ENCODE data around the gene CBFA2T3.

CBFA2T3 gene

DNA sequence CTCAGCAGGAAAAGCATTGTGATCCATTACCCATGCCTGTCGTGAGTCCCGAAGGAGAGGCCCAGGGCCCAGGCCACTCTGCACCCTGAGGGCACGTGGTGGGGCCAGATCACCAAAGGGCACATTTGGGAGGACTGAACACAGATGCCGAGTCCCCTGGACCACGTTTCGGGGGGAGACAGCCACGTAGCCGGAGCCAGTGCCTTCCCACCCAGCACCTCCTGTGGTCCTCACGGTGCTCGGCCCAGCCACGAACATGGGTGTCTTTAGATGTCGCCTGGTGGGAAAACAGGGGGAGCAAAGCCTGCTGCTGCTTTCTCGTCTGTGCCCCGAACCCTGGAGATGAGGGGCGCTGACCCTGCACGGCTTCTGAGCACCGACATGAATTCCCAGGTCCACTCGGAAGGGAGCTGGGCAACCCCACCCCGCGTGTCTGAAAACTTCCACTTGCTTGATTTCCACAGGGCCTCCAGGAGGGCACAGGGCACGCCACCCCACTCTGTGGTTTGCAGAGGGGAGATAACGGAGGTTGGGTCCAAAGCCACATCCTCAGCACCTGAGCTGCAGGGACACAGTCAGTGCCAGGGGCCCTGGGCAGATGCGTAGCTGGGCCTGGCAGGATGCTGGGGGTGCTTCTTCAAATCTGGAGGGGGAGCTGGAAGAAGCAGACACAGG is 14.4 kb downstream of the CBFA2T3 start:
- DNase-seq (peak; percentile 82), ATAC-seq (ENCODE audit: insufficient read depth, low read depth) (peak; percentile 94)
- Histone ChIP-seq H3K4me1 (ENCODE audit: insufficient read depth, low read length) (peaks cover 18% of the 10 kb centered on the region), H3K4me3 (ENCODE audit: low read depth in 1 of 2, low read length in 2 of 2) (no peak overlapping the region), H3K36me3 (ENCODE audit: insufficient read depth, low read length) (no peaks in the 10 kb centered on the region), H3K27ac (ENCODE audit: low read length) (peak overlapping the region; percentile 21; the same call in 1 of the 2 replicates), H3K79me2 (ENCODE audit: insufficient read depth, low read length) (no peaks in the 10 kb centered on the region), H3K9ac (ENCODE audit: low read depth, low read length) (no peak overlapping the region), H3K9me3 (ENCODE audit: insufficient read depth, low read length, severe bottlenecking) (no peaks in the 10 kb centered on the region), H4K20me1 (ENCODE audit: insufficient read depth, low read length) (peaks cover 2% of the 10 kb centered on the region; the same call in 1 of the 2 replicates), H3K27me3 (ENCODE audit: insufficient read depth, low read length, poor library complexity) (no peaks in the 10 kb centered on the region), H2AFZ (ENCODE audit: low read depth, low read length) (no peak overlapping the region), H3K4me2 (ENCODE audit: insufficient read depth, low read length) (no peak overlapping the region; the same call in 1 of the 2 replicates)
- TF ChIP-seq, protein P1, sequence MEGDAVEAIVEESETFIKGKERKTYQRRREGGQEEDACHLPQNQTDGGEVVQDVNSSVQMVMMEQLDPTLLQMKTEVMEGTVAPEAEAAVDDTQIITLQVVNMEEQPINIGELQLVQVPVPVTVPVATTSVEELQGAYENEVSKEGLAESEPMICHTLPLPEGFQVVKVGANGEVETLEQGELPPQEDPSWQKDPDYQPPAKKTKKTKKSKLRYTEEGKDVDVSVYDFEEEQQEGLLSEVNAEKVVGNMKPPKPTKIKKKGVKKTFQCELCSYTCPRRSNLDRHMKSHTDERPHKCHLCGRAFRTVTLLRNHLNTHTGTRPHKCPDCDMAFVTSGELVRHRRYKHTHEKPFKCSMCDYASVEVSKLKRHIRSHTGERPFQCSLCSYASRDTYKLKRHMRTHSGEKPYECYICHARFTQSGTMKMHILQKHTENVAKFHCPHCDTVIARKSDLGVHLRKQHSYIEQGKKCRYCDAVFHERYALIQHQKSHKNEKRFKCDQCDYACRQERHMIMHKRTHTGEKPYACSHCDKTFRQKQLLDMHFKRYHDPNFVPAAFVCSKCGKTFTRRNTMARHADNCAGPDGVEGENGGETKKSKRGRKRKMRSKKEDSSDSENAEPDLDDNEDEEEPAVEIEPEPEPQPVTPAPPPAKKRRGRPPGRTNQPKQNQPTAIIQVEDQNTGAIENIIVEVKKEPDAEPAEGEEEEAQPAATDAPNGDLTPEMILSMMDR (IDR thresholded peaks at IDR 0.05; ENCODE audit: borderline replicate concordance, extremely low read depth, low read length, poor library complexity, severe bottlenecking) = no peak
- TF ChIP-seq EZH2 (IDR thresholded peaks at IDR 0.05; ENCODE audit: borderline replicate concordance, low read depth, low read length, severe bottlenecking) = no peak

DNA sequence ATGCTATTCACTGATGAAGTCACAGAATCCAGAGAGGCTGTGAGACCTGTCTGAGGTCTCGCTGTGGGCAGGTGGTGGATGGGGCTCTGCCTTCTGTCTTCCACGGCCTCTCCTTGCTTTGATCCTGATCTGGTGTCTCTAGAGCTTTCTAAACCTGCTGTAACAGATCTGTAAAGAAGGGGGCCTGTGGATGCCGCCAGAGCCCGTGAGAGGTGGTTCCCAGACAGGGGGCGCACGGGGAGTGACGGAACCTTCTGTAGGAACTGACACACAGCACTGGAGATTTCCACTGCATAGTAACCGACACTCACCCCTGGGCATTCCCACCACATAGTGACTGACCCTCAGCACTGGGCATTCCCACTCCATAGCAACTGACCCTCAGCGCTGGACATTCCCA is 16.0 kb downstream of the CBFA2T3 start:
- peaks cover 2% of the 10 kb centered on the region; the same call in 1 of the 2 replicates for H4K20me1 ChIP-seq (ENCODE audit: insufficient read depth, low read length)
- H2AFZ ChIP-seq (ENCODE audit: low read depth, low read length) = no peak overlapping the region
- peaks cover 18% of the 10 kb centered on the region for H3K4me1 ChIP-seq (ENCODE audit: insufficient read depth, low read length)
- H3K79me2 ChIP-seq (ENCODE audit: insufficient read depth, low read length) = no peaks in the 10 kb centered on the region
- TF ChIP-seq, protein P1 (IDR thresholded peaks at IDR 0.05; ENCODE audit: borderline replicate concordance, extremely low read depth, low read length, poor library complexity, severe bottlenecking) = no peak
- no peak for TF ChIP-seq EZH2 (IDR thresholded peaks at IDR 0.05; ENCODE audit: borderline replicate concordance, low read depth, low read length, severe bottlenecking)
- no peak overlapping the region for H3K27ac ChIP-seq (ENCODE audit: low read length)
- no peak overlapping the region for H3K9ac ChIP-seq (ENCODE audit: low read depth, low read length)
- H3K27me3 ChIP-seq (ENCODE audit: insufficient read depth, low read length, poor library complexity) = no peaks in the 10 kb centered on the region
- no peak overlapping the region for H3K4me2 ChIP-seq (ENCODE audit: insufficient read depth, low read length)
- DNase-seq = no peak
- H3K4me3 ChIP-seq (ENCODE audit: low read depth in 1 of 2, low read length in 2 of 2) = no peak overlapping the region
- no peak for ATAC-seq (ENCODE audit: insufficient read depth, low read depth)
- no peaks in the 10 kb centered on the region for H3K36me3 ChIP-seq (ENCODE audit: insufficient read depth, low read length)
- no peaks in the 10 kb centered on the region for H3K9me3 ChIP-seq (ENCODE audit: insufficient read depth, low read length, severe bottlenecking)

DNA sequence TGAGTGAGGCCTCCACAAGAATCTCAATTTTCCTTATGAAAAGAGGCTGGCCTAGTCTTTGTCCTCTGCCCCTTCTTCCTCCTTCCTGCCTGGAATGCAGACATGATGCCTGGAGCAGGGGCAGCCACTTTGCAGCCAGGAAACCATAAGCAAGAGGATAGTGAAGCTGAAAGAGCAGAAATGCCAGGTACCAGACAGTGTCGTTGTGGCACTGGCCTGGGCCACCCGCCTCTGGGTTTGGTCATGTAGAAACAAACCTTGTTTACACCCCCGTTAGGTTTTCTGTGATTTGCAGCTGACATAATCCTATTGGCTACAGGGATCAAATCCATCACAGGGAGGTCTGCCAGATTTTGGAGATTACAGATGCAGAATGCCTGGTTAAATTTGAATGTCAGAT is 16.5 kb downstream of the CBFA2T3 start:
- Histone ChIP-seq H3K79me2 (ENCODE audit: insufficient read depth, low read length) (no peaks in the 10 kb centered on the region), H3K4me2 (ENCODE audit: insufficient read depth, low read length) (no peak overlapping the region), H3K27ac (ENCODE audit: low read length) (no peak overlapping the region)

More for the DNA sequence above, 16.5 kb downstream of the CBFA2T3 start:
- Histone ChIP-seq H3K4me3 (ENCODE audit: low read depth in 1 of 2, low read length in 2 of 2) (no peak overlapping the region), H2AFZ (ENCODE audit: low read depth, low read length) (no peak overlapping the region), H4K20me1 (ENCODE audit: insufficient read depth, low read length) (peaks cover 2% of the 10 kb centered on the region; the same call in 1 of the 2 replicates), H3K27me3 (ENCODE audit: insufficient read depth, low read length, poor library complexity) (no peaks in the 10 kb centered on the region), H3K36me3 (ENCODE audit: insufficient read depth, low read length) (no peaks in the 10 kb centered on the region), H3K4me1 (ENCODE audit: insufficient read depth, low read length) (peaks cover 18% of the 10 kb centered on the region), H3K9me3 (ENCODE audit: insufficient read depth, low read length, severe bottlenecking) (no peaks in the 10 kb centered on the region), H3K9ac (ENCODE audit: low read depth, low read length) (no peak overlapping the region)
- no peak for ATAC-seq (ENCODE audit: insufficient read depth, low read depth)
- no peak for DNase-seq
- no peak for TF ChIP-seq EZH2 (IDR thresholded peaks at IDR 0.05; ENCODE audit: borderline replicate concordance, low read depth, low read length, severe bottlenecking)
- TF ChIP-seq, protein P1 (IDR thresholded peaks at IDR 0.05; ENCODE audit: borderline replicate concordance, extremely low read depth, low read length, poor library complexity, severe bottlenecking) = no peak

Data from DND-41 (cell line).